ENCODE results near the gene MYL7.
"Not testable (repeated sequence)": the region's sequence is repeated elsewhere in the genome, so short reads cannot be mapped to it uniquely, and the experiment has no call there.

MYL7 gene

DNA sequence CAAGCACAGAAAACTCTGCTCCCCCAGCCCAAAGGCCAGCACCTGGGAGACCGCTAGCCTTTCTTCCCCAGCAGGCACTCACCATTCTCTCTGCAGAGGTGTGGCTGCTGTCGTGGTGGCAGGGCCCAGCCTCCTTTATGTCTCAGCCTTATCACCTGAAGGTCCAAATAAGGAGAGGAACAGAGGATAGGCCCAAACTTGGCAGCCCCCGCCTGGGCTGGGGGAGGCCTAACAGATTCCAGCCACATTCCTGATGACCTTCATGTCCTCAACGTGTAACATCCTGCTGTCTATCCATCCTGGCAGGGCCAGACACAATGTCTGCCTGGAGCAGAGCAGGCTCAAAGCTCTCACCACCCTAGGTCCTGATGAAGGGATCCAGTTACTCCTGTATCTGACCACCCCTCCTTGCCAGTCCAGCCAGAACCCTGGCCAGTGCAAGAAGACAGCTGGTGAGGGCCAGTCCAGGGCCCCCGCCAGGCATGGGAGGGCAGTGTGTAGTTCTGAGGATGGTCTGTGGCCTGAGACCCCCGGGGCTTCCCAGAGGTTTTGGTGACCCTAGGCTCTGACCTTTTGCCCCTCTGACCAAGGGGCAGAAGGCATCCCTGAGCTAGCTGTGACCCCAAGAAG lies at the start of gene MYL7:
MYL7 (minus strand) TSS at position 112 of the 630 bp plus-strand sequence; CDS start at position 85, 27 bp downstream.
- DNase-seq (ENCODE audit: low spot score): no peak

DNA sequence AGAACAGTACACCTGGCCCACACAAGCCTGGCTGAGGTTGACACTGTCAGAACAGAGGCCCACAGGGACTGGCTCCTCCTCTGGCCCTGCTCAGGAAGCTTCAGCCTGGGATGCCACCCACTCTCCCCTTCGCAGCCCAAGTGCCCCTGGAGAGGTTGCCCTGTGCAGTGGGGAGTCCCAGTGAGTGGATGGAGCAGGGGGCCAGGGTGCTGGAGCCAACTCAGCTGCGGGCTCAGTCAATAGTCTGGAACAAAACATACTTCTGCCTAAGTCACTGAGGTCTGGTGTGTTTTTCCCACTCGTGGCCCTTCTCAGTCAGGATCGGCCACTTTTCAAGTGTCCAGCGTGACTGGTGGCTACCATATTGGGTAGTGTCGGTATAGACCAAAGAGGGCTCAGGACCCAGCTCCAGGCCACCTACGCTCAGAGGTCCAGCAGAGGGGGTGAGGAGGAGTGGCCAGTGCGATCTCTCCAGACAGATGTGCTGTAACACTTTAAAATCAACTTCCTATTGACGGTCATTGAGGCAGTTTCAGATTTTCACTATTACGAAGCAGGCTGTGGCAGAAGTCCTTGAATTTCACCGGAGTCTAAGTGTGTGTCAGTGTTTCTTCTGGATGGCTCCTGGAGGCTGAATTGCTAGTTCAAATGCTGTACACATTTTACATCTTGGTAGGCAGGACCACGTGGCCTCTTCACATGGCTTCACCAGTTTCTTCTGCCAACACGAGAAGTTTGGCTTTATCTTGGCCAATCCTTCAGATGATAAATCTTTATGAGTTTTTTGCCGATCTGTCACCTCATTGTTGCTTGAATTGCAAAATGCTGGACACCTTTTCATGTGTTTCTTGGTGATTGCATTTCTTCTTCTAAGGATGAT lies 49.1 kb upstream of the MYL7 start:
- no peak for DNase-seq (ENCODE audit: low spot score)

- DNase-seq (ENCODE audit: low spot score): no peak
Observed at GRCh38 chr7:44189286-44189992, 48.3 kb upstream of the MYL7 start, which contains the start of gene GCK. GCK (minus strand) TSS chr7:44189439; CDS start chr7:44188953, 486 bp downstream.

- DNase-seq (ENCODE audit: low spot score): no peak
Observed at GRCh38 chr7:44188480-44189225, 47.5 kb upstream of the MYL7 start.

DNA sequence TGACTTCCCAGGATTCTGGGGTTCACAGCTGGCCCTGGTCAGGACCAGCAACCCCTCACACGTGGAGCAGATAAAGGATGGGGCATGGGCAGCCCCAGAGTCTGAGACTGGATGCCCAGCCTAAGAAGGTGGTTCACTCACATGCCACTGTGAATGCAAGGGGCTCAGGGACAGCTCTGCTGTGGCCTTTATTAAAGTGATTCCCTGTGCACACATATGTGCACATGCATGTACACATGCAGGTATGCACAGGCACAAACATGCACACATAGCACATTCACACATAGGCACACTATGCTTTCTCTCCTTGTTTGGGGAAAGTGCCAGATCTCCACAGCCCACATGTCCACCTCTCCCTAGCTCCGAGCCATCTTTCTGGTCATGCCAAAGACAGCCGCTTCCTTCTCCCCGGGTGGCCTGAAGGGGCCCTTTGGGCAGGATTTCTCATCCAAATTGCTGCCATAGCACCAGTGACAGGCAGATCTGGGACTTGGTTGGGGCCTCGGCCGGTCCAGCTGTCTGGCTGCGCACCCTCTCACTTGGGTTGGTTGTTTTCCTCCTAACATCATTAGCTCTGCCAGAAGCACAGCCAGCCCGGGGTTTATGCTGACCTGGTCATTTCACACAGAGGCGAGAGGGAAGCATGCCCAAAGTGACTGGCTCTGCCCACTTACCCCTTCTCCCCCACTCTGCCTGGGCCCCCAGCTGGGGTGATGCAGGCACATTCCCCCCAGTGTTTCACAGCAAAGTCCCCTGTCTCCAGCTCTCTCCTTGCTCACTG lies 46.7 kb upstream of the MYL7 start:
- no peak for DNase-seq (ENCODE audit: low spot score)

- no peak for DNase-seq (ENCODE audit: low spot score)
Observed at GRCh38 chr7:44186736-44187135, 45.6 kb upstream of the MYL7 start.

- no peak for DNase-seq (ENCODE audit: low spot score)
Observed at GRCh38 chr7:44185729-44186128, 44.6 kb upstream of the MYL7 start.

- DNase-seq (ENCODE audit: low spot score): no peak
Observed at GRCh38 chr7:44184873-44185446, 43.8 kb upstream of the MYL7 start.

- peak; percentile 86 for DNase-seq (ENCODE audit: low spot score)
Observed at GRCh38 chr7:44184206-44184872, 43.2 kb upstream of the MYL7 start.

DNA sequence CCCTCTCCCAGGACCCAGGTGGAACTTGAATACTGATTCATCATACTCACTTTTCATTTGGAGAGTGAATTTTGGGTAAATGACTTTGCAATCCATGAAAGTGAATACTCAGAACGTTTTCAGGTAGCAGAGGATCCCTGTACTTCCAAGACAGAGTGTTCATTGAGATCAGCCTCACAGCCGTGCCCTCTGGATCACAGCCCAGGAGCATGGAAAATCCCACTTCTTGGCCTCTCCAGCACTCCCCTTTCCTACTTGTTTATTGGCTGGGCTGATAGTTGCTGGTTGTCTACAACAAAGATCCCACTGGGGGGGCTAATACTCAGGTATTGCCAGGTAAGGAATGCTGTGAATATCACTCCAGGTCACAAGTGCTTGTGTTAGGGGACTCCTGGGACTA lies 42.3 kb upstream of the MYL7 start:
- DNase-seq (ENCODE audit: low spot score): no peak

GRCh38 chr7:44182827-44183226 lies 41.7 kb upstream of the MYL7 start:
- DNase-seq (ENCODE audit: low spot score): no peak

DNA sequence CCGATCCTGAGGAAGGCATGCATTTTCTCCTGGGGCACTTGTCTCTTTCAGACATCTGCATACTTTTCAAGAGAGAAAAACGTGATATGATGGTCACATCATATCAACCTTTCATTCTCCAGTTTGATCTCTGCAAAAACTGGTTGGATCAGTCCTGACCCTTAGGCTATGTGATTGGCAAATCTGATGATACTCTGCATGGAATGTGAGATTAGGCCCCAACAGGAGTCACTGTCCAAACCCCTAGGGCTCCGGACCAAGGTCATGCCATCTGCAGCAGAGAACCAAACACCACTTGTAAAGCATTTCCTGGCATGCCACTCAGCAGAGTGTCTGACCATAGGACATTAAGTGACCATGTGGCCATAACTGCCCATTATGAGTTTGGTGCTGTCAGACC lies 39.5 kb upstream of the MYL7 start:
- no peak for DNase-seq (ENCODE audit: low spot score)

DNA sequence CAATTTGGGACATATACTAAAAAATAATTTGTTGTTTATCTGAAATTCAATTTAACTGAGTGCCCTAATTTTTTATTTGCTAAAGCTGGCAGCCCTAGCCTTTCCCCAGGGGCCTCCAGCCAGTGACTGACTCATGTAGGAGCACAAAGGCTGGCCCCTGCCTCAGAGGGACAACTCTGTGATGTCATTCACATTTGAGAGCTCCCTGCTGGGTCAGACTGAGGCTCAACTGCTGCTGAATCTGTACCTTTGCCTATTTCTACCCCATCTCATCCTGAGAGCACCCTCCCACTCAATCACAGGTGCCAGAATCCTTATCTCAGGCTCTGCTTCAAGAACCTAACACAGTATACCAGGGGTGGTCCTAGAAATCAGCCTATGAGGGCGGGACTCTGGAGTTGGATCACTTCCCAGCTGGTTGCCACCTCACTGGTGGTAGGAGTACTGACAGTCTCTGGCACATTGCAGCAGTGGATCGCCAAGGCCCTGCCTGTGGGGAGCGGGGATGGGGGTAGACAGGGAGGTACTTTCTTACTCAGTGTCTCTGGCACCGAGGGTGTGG lies 36.5 kb upstream of the MYL7 start:
- no peak for DNase-seq (ENCODE audit: low spot score)

GRCh38 chr7:44176486-44176885 lies 35.4 kb upstream of the MYL7 start:
- no peak for DNase-seq (ENCODE audit: low spot score)

GRCh38 chr7:44175730-44176129 lies 34.6 kb upstream of the MYL7 start:
- no peak for DNase-seq (ENCODE audit: low spot score)

- DNase-seq (ENCODE audit: low spot score): not testable (repeated sequence)
Observed at GRCh38 chr7:44174694-44174948, 33.5 kb upstream of the MYL7 start.

DNA sequence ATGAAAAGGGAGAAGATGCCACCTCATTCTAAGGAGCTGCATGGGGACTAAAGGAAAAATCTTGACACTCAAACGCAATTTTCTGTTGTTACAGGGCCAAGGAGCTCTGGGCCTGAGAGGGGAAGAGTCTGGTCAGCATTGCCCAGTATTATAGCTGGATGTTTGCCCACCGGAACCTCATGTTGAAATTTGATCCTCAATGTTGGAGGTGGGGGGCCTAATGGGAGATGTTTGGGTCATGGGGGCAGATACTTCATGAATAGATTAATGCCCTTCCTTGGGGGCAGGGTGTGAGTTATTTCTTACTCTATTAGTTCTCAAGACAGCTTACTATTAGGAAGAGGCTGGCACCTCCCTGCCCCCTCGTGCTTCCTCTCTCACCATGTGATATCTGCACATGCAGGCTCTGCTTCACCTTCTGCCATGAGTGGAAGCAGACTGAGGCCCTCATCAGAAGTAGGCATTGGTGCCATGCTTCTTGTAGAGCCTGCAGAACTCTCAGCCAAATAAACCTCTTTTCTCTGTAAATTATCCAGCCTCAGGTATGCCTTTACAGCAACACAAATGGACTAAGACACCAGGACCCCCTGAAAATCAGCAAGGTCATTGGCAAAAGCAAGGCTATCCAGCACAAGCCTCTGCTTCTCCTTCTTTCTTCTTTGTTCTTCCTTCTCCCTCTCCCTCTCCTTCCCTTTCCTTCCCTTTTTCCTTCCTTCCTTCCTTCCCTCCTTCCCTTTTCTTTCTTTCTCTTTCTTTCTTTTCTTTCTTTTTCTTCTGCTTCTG lies 33.0 kb upstream of the MYL7 start:
- DNase-seq (ENCODE audit: low spot score): no peak

- DNase-seq (ENCODE audit: low spot score): no peak
Observed at GRCh38 chr7:44172803-44173424, 31.8 kb upstream of the MYL7 start.

GRCh38 chr7:44172352-44172751 lies 31.2 kb upstream of the MYL7 start:
- DNase-seq (ENCODE audit: low spot score): no peak
